Thyroid gland (tissue), 4 donors: Measurements from ENCODE around the gene FKBP7.

Experiments used
- CTCF ChIP-seq, 6 experiments: fragments of 200-600 bp in 3 of 6; fragments of 450-650 bp in 3 of 6; sonication (generic) in 3 of 6; IDR thresholded peaks; one replicate each; pipeline ENCODE4 v1.5.1; 2016 to 2019; ENCODE audit warnings: antibody characterized with exemption in 6 of 6, mild to moderate bottlenecking in 2 of 6, inconsistent platforms in 1 of 6, moderate library complexity in 1 of 6
- POLR2A ChIP-seq, 2 donors: fragments of 450-650 bp; IDR thresholded peaks; one replicate each; pipeline ENCODE4 v1.6.1; 2017; ENCODE audit warnings: antibody characterized with exemption in 2 of 2, mild to moderate bottlenecking in 2 of 2, moderate library complexity in 1 of 2

GRCh38 chr2:178478130-178478438 lies 316 bp downstream of the FKBP7 start:
- TF ChIP-seq CTCF (IDR thresholded peaks at IDR 0.05) (no peak), POLR2A (IDR thresholded peaks at IDR 0.05) (no peak)
